Measurements from ENCODE around the gene TMIGD2. TPM values are rescaled to one million over a fixed set of nuclear protein-coding genes. Genes with fewer than 3 reads are reported as not detected.
"Not testable (repeated sequence)": the region's sequence is repeated elsewhere in the genome, so short reads cannot be mapped to it uniquely, and the experiment has no call there.

Gene TMIGD2
- polyA plus RNA-seq, 1 donor from 2014 or later, result not detected

- Histone ChIP-seq H3K79me2 (replicated peaks; ENCODE audit: insufficient read depth, low read length) (no peaks in the 10 kb centered on the region), H3K27me3 (ENCODE audit: insufficient read depth, low read depth, low read length) (peaks cover 9% of the 10 kb centered on the region), H4K20me1 (ENCODE audit: insufficient read depth) (no peaks in the 10 kb centered on the region), H3K27ac (ENCODE audit: low read length) (no peak overlapping the region), H3K4me3 (ENCODE audit: low read length) (no peak overlapping the region), H3K9me3 (ENCODE audit: low read length) (no peaks in the 10 kb centered on the region), H3K9ac (ENCODE audit: low read length) (no peak overlapping the region), H3K4me2 (ENCODE audit: low read length) (no peak overlapping the region), H3K36me3 (ENCODE audit: insufficient read depth, low read length) (no peaks in the 10 kb centered on the region), H3K9me2 (ENCODE audit: insufficient read depth, low read length) (no peaks in the 10 kb centered on the region), H2AFZ (ENCODE audit: low read depth, low read length) (no peak overlapping the region), H3F3A (ENCODE audit: insufficient read depth, low read length, poor library complexity, severe bottlenecking) (no peaks in the 10 kb centered on the region)
- TF ChIP-seq SMC3 (conservative IDR thresholded peaks at IDR 0.05; ENCODE audit: poor library complexity), result no peak
- TF ChIP-seq REST (IDR thresholded peaks at IDR 0.05; ENCODE audit: borderline replicate concordance), result no peak
- no peak for TF ChIP-seq RAD21 (conservative IDR thresholded peaks at IDR 0.05)
- TF ChIP-seq TAF1 (IDR thresholded peaks at IDR 0.05; ENCODE audit: low read depth), result no peak
- no peak for TF ChIP-seq CTCF (IDR thresholded peaks at IDR 0.05; ENCODE audit: poor library complexity, severe bottlenecking)
- TF ChIP-seq POLR2AphosphoS5 (IDR thresholded peaks at IDR 0.05), result no peak
- no peak for TF ChIP-seq EZH2 (IDR thresholded peaks at IDR 0.05; ENCODE audit: borderline replicate concordance, insufficient read depth, low read length, poor library complexity, severe bottlenecking)
- no peak for TF ChIP-seq EP300 (conservative IDR thresholded peaks at IDR 0.05; ENCODE audit: poor library complexity, severe bottlenecking)
- no peak for TF ChIP-seq MXI1 (conservative IDR thresholded peaks at IDR 0.05; ENCODE audit: poor library complexity, severe bottlenecking)
These were observed 27.7 kb upstream of the TMIGD2 start for GRCh38 chr19:4329858-4330257.

GRCh38 chr19:4328991-4329681 is 26.9 kb upstream of the TMIGD2 start:
- Histone ChIP-seq H3K4me3 (ENCODE audit: low read length) (peak overlapping the region; percentile 63), H3K9ac (ENCODE audit: low read length) (peak overlapping the region; percentile 38)
- not testable (repeated sequence) for H3K4me2 ChIP-seq (ENCODE audit: low read length); H3K36me3 ChIP-seq (ENCODE audit: insufficient read depth, low read length); H4K20me1 ChIP-seq (ENCODE audit: insufficient read depth); H3F3A ChIP-seq (ENCODE audit: insufficient read depth, low read length, poor library complexity, severe bottlenecking); H3K9me3 ChIP-seq (ENCODE audit: low read length); H2AFZ ChIP-seq (ENCODE audit: low read depth, low read length); H3K79me2 ChIP-seq (replicated peaks; ENCODE audit: insufficient read depth, low read length); H3K27me3 ChIP-seq (ENCODE audit: insufficient read depth, low read depth, low read length); H3K9me2 ChIP-seq (ENCODE audit: insufficient read depth, low read length); H3K27ac ChIP-seq (ENCODE audit: low read length)
